Endodermal cell (in vitro differentiated cells): ENCODE data around the gene NRAP. TPM values are rescaled to one million over a fixed set of nuclear protein-coding genes. Genes with fewer than 3 reads are reported as not detected.

Experiments
- DNase-seq: peaks from one replicate; pipeline ENCODE4 v3.0.0-alpha.2; 2017
- H3K27ac ChIP-seq: 2 replicates; pipeline ENCODE4 v1.5.1; 2013; ENCODE audit warnings: mild to moderate bottlenecking, low read depth, low read length, moderate library complexity
- H3K27me3 ChIP-seq: 2 replicates; pipeline ENCODE4 v1.6.1; 2013; ENCODE audit warnings: mild to moderate bottlenecking, low read length, moderate library complexity; ENCODE audit not compliant: insufficient read depth, control insufficient read depth, poor library complexity, severe bottlenecking
- H3K36me3 ChIP-seq: 2 replicates; pipeline ENCODE4 v1.7.0; 2013; ENCODE audit warnings: mild to moderate bottlenecking, low read length, moderate library complexity; ENCODE audit not compliant: control insufficient read depth, insufficient read depth
- H3K4me1 ChIP-seq: one replicate; pipeline ENCODE4 v1.7.0; 2013; ENCODE audit warnings: low read length; ENCODE audit not compliant: control insufficient read depth, insufficient read depth
- H3K4me3 ChIP-seq: 2 replicates; pipeline ENCODE4 v1.5.1; 2013; ENCODE audit warnings: mild to moderate bottlenecking, low read length, moderate library complexity
- H3K9ac ChIP-seq: 2 replicates; pipeline ENCODE4 v1.6.1; 2013; ENCODE audit warnings: mild to moderate bottlenecking, low read length, moderate library complexity; ENCODE audit not compliant: poor library complexity, severe bottlenecking; ENCODE audit errors: extremely low read depth
- H3K9me3 ChIP-seq: 2 replicates; pipeline ENCODE4 v1.6.1; 2013; ENCODE audit warnings: mild to moderate bottlenecking, low read length, moderate library complexity; ENCODE audit not compliant: control insufficient read depth
- H3K27ac Mint-ChIP-seq: 2 replicates; pipeline ENCODE4 v1.8.0; 2020; ENCODE audit warnings: mixed read lengths
- H3K27me3 Mint-ChIP-seq: 2 replicates; pipeline ENCODE4 v1.8.0; 2021; ENCODE audit warnings: mild to moderate bottlenecking, mixed read lengths; ENCODE audit not compliant: insufficient read depth
- H3K36me3 Mint-ChIP-seq: 2 replicates; pipeline ENCODE4 v1.8.0; 2020; ENCODE audit warnings: low read depth, mixed read lengths
- H3K4me1 Mint-ChIP-seq: 2 replicates; pipeline ENCODE4 v1.8.0; 2020; ENCODE audit warnings: mixed read lengths
- H3K4me3 Mint-ChIP-seq: 2 replicates; pipeline ENCODE4 v1.8.0; 2020; ENCODE audit warnings: mild to moderate bottlenecking, moderate library complexity, mixed read lengths
- H3K9me3 Mint-ChIP-seq: 2 replicates; pipeline ENCODE4 v1.8.0; 2020; ENCODE audit warnings: mild to moderate bottlenecking, mixed read lengths
- CTCF ChIP-seq: fragments of 200-600 bp; sonication (generic); conservative IDR thresholded peaks from 2 replicates; pipeline ENCODE4 v1.5.0; 2021; ENCODE audit warnings: antibody characterized with exemption, mild to moderate bottlenecking
- WGBS, 2 experiments: methylation state at CpG; one replicate each; pipeline versions ENCODE4 v1.1.5 to v1.1.7; 2013; ENCODE audit warnings: missing lambda C conversion rate in 2 of 2, mixed read lengths in 1 of 2; ENCODE audit not compliant: insufficient coverage in 1 of 2, insufficient read length in 1 of 2; 5-methylcytosine and 5-hydroxymethylcytosine counted together
- total RNA-seq, 2 donors: library from RNA; stranded (reverse); fragmentation: NEBNext Ultra II Directional in 1 of 2; extraction: Animal tissue kit (Norgen Biotek cat#: 25700) in 1 of 2; gene quantifications; 2 replicates in 1 of 2; 3 replicates in 1 of 2; pipeline ENCODE4 v1.2.1, GENCODE V29; 2021

Gene NRAP
- total RNA-seq, 2 donors from 2014 or later = 0.09 to 0.11 TPM

- no peak overlapping the region for H3K27ac Mint-ChIP-seq
Observed at GRCh38 chr10:113622831-113623230, 41.0 kb downstream of the NRAP start.

GRCh38 chr10:113621799-113622198 lies 42.0 kb downstream of the NRAP start:
- H3K27ac Mint-ChIP-seq = no peak overlapping the region
- Histone ChIP-seq H3K4me3 (no peak overlapping the region), H3K27ac (no peak overlapping the region), H3K4me1 (peaks cover 21% of the 10 kb centered on the region), H3K36me3 (no peaks in the 10 kb centered on the region), H3K9ac (no peak overlapping the region), H3K9me3 (no peaks in the 10 kb centered on the region), H3K27me3 (no peaks in the 10 kb centered on the region)
- H3K4me3 Mint-ChIP-seq = no peak overlapping the region
- TF ChIP-seq CTCF = no peak
- no peaks in the 10 kb centered on the region for H3K9me3 Mint-ChIP-seq
- no peaks in the 10 kb centered on the region for H3K36me3 Mint-ChIP-seq
- H3K4me1 Mint-ChIP-seq = peaks cover 57% of the 10 kb centered on the region
- 88 to 89% methylated on average over 7 to 8 of the region's 8 CpGs for WGBS, 2 experiments
- no peak for DNase-seq
- H3K27me3 Mint-ChIP-seq = peaks cover 9% of the 10 kb centered on the region

More at GRCh38 chr10:113622831-113623230, 41.0 kb downstream of the NRAP start:
- no peak for DNase-seq
- Histone ChIP-seq H3K9me3 (no peaks in the 10 kb centered on the region), H3K4me3 (no peak overlapping the region), H3K4me1 (peaks cover 22% of the 10 kb centered on the region), H3K36me3 (no peaks in the 10 kb centered on the region), H3K27me3 (no peaks in the 10 kb centered on the region), H3K27ac (no peak overlapping the region), H3K9ac (no peak overlapping the region)
- 90 to 91% methylated on average over 2 to 4 of the region's 4 CpGs for WGBS, 2 experiments
- Mint-ChIP-seq H3K4me3 (no peak overlapping the region), H3K4me1 (peaks cover 54% of the 10 kb centered on the region), H3K9me3 (no peaks in the 10 kb centered on the region), H3K27me3 (peaks cover 9% of the 10 kb centered on the region), H3K36me3 (no peaks in the 10 kb centered on the region)
- no peak for TF ChIP-seq CTCF

GRCh38 chr10:113620936-113621335 lies 42.9 kb downstream of the NRAP start:
- WGBS, 2 experiments = 86 to 87% methylated on average over 9 of the region's 9 CpGs
- H3K27ac ChIP-seq = no peak overlapping the region
- no peak for TF ChIP-seq CTCF
- H3K9me3 ChIP-seq = no peaks in the 10 kb centered on the region
- H3K4me3 ChIP-seq = no peak overlapping the region
- peaks cover 60% of the 10 kb centered on the region for H3K4me1 Mint-ChIP-seq
- H3K27ac Mint-ChIP-seq = no peak overlapping the region
- no peaks in the 10 kb centered on the region for H3K9me3 Mint-ChIP-seq
- H3K9ac ChIP-seq = no peak overlapping the region
- H3K27me3 Mint-ChIP-seq = peaks cover 4% of the 10 kb centered on the region
- no peak overlapping the region for H3K4me3 Mint-ChIP-seq
- H3K27me3 ChIP-seq = no peaks in the 10 kb centered on the region
- H3K36me3 Mint-ChIP-seq = no peaks in the 10 kb centered on the region
- no peaks in the 10 kb centered on the region for H3K36me3 ChIP-seq
- no peak for DNase-seq
- H3K4me1 ChIP-seq = peaks cover 21% of the 10 kb centered on the region
